B cell (primary cell): ENCODE results near the gene SOX13.

Experiments used
- CTCF ChIP-seq: fragments of 200-600 bp; IDR thresholded peaks from one replicate; pipeline ENCODE4 v1.8.0; 2022; ENCODE audit warnings: antibody characterized with exemption, mild to moderate bottlenecking
- EZH2 ChIP-seq: IDR thresholded peaks from 2 replicates; pipeline ENCODE4 v1.6.1; 2012; ENCODE audit warnings: borderline replicate concordance, low read depth, mild to moderate bottlenecking, moderate library complexity, low read length; ENCODE audit not compliant: insufficient read depth, poor library complexity, severe bottlenecking

- TF ChIP-seq CTCF: no peak
- TF ChIP-seq EZH2: no peak
These were observed 5.0 kb upstream of the SOX13 start for GRCh38 chr1:204067935-204068334.
